Measurements from ENCODE around the gene PTPRD. TPM values are rescaled to one million over a fixed set of nuclear protein-coding genes. Genes with fewer than 3 reads are reported as not detected.

Gene PTPRD
- total RNA-seq, 1 experiment from 2014 or later: 0.02 TPM

DNA sequence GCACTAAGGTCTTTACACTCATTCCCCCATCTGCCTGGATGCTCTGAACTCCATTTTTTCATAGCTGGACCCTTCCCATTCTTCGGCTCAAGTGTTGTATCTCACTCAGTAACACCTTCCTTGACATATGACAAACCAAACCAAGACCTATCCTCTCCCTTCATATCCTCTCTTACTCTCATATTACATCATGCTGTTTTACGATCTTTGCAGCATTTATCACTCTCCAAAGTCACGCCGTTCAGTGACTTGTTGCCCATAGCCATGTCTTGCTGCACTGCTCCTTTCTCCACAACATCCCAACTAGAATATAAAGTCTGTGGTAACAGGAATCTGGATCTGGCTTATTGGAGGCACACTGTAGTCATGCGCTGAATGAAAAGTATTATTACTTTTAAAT lies 1889.6 kb downstream of the PTPRD start:
- Histone ChIP-seq H3K36me3 (ENCODE audit: control insufficient read depth in 1 of 2, insufficient read depth in 2 of 2, low read length in 2 of 2) (no peaks in the 10 kb centered on the region), H3K4me3 (replicated peaks in 1 of 2; ENCODE audit: low read depth in 1 of 2, low read length in 2 of 2) (no peak overlapping the region), H3K27ac (ENCODE audit: low read depth, low read length) (no peak overlapping the region), H3K4me2 (ENCODE audit: low read length) (no peak overlapping the region), H3K79me2 (ENCODE audit: insufficient read depth, low read length) (no peaks in the 10 kb centered on the region), H4K20me1 (ENCODE audit: insufficient read depth) (no peaks in the 10 kb centered on the region), H3K27me3 (ENCODE audit: insufficient read depth, low read length) (no peaks in the 10 kb centered on the region), H3K4me1 (ENCODE audit: control insufficient read depth in 1 of 2, insufficient read depth in 2 of 2, low read length in 2 of 2) (no peaks in the 10 kb centered on the region), H3K9me2 (ENCODE audit: insufficient read depth) (no peaks in the 10 kb centered on the region), H3K9ac (ENCODE audit: low read length) (no peak overlapping the region), H3K9me3 (ENCODE audit: control insufficient read depth in 1 of 2, insufficient read depth in 1 of 2, low read depth in 1 of 2, low read length in 2 of 2) (peaks cover 27 to 29% of the 10 kb centered on the region in 2 experiments; a peak in 2 of 4 replicates), H2AFZ (ENCODE audit: low read depth, low read length, poor library complexity, severe bottlenecking) (no peak overlapping the region)
- ChIA-PET RAD21 (ENCODE audit: low non-redundant PET in 1 of 2, low total read pairs in 2 of 2, uncharacterized antibody in 2 of 2, unreplicated experiment in 2 of 2) (no interaction called here), CTCF (no interaction called here), POLR2A (no interaction called here)
- intact Hi-C loops (cut with micrococcal nuclease): no loop called here
- BruUV-seq (replicated peaks): no TSS peak
- no peak for TF ChIP-seq FOSL1 (IDR thresholded peaks at IDR 0.05; ENCODE audit: low read depth)
- TF ChIP-seq ELF1 (IDR thresholded peaks at IDR 0.05; ENCODE audit: borderline replicate concordance, low read depth): no peak
- no peak for TF ChIP-seq CBX3 (IDR thresholded peaks at IDR 0.05; ENCODE audit: low read depth)
- DNase-seq (ENCODE audit: low read depth, low spot score) (no peak), ATAC-seq (no peak)

DNA sequence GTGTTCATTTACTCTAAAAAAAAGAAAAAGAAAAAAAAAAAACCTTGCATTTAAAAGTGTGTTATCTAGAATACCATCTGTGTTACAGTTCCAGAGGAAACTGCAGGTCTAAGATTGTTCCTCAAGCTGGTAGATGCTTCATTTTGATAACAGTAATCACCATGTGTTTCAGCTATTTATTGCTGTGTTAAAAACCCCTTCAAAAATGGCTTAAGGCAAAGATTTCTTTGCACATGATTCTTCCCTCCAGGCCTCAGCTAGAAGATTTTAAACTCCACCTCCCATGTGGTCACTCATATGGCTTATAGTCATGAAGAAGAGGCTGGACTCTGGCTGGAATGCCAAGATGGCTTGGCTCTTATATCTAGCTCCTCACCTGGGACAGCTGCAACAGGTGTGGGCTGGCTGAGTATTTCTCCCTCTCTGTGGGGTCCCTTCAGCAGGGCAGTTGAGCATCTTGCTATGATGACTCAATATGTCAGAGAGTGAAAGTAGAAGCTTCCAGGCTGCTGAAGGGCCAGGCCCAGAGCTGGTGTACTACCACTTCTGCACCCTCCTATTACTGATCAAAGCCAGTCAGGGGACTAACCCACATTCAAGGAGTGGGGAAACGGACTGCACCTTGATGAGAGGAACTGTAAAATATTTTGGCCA lies 1892.8 kb downstream of the PTPRD start:
- no peaks in the 10 kb centered on the region for H3K27me3 ChIP-seq (ENCODE audit: insufficient read depth, low read length)
- TF ChIP-seq TCF7L2 (IDR thresholded peaks at IDR 0.05; ENCODE audit: borderline replicate concordance, extremely low read depth, insufficient read depth, insufficient read length) (no peak), EZH2 (IDR thresholded peaks at IDR 0.05) (no peak), CBX3 (IDR thresholded peaks at IDR 0.05; ENCODE audit: low read depth) (no peak), ELF1 (IDR thresholded peaks at IDR 0.05; ENCODE audit: borderline replicate concordance, low read depth) (no peak), POLR2A (IDR thresholded peaks at IDR 0.05; ENCODE audit: borderline replicate concordance, extremely low read depth, insufficient read depth, insufficient read length) (no peak), SRF (IDR thresholded peaks at IDR 0.05; ENCODE audit: low read depth) (no peak), CTCF (IDR thresholded peaks at IDR 0.05 in 2 of 3, conservative IDR thresholded peaks at IDR 0.05 in 1 of 3; ENCODE audit: borderline replicate concordance in 1 of 3, insufficient read depth in 1 of 3, low read depth in 2 of 3, low read length in 2 of 3) (no peak), ZBTB33 (IDR thresholded peaks at IDR 0.05; ENCODE audit: extremely low read depth, insufficient replicate concordance, low read length) (no peak)
- TF ChIP-seq, protein P1, sequence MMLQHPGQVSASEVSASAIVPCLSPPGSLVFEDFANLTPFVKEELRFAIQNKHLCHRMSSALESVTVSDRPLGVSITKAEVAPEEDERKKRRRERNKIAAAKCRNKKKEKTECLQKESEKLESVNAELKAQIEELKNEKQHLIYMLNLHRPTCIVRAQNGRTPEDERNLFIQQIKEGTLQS (IDR thresholded peaks at IDR 0.05): no peak
- peaks cover 33 to 40% of the 10 kb centered on the region in 2 experiments; a peak in 2 of 4 replicates for H3K9me3 ChIP-seq (ENCODE audit: control insufficient read depth in 1 of 2, insufficient read depth in 1 of 2, low read depth in 1 of 2, low read length in 2 of 2)
- no TSS peak for BruUV-seq (replicated peaks)
- ChIA-PET POLR2A (no interaction called here), CTCF (no interaction called here), RAD21 (ENCODE audit: low non-redundant PET in 1 of 2, low total read pairs in 2 of 2, uncharacterized antibody in 2 of 2, unreplicated experiment in 2 of 2) (no interaction called here)
- H3K9ac ChIP-seq (ENCODE audit: low read length): no peak overlapping the region
- ATAC-seq (no peak), DNase-seq (ENCODE audit: low read depth, low spot score) (no peak)
- H3K27ac ChIP-seq (ENCODE audit: low read depth, low read length): no peak overlapping the region
- no peaks in the 10 kb centered on the region for H3K4me1 ChIP-seq (ENCODE audit: control insufficient read depth in 1 of 2, insufficient read depth in 2 of 2, low read length in 2 of 2)
- H3K79me2 ChIP-seq (ENCODE audit: insufficient read depth, low read length): no peaks in the 10 kb centered on the region
- H3K9me2 ChIP-seq (ENCODE audit: insufficient read depth): no peaks in the 10 kb centered on the region
- no peaks in the 10 kb centered on the region for H3K36me3 ChIP-seq (ENCODE audit: control insufficient read depth in 1 of 2, insufficient read depth in 2 of 2, low read length in 2 of 2)
- H3K4me2 ChIP-seq (ENCODE audit: low read length): no peak overlapping the region
- intact Hi-C loops (cut with micrococcal nuclease): no loop called here
- no peaks in the 10 kb centered on the region for H4K20me1 ChIP-seq (ENCODE audit: insufficient read depth)
- no peak overlapping the region for H2AFZ ChIP-seq (ENCODE audit: low read depth, low read length, poor library complexity, severe bottlenecking)
- no peak overlapping the region for H3K4me3 ChIP-seq (replicated peaks in 1 of 2; ENCODE audit: low read depth in 1 of 2, low read length in 2 of 2)
